Activated CD8-positive, alpha-beta T cell treated with anti-CD3 and anti-CD28 coated beads, Interleukin-2, amount 10 ng/mL, durations not matched to agents 7 days and 5 days (primary cell): ENCODE results near the gene SRP68. TPM values are rescaled to one million over a fixed set of nuclear protein-coding genes. Genes with fewer than 3 reads are reported as not detected.

ENCODE experiments used
- ATAC-seq: fragments of 150-1000 bp; cut with Tn5 transposase; one replicate; pipeline ENCODE4 v1.10.0; 2021; ENCODE audit warnings: moderate library complexity
- CTCF ChIA-PET: fragments of 350-600 bp; sonication (Branson Sonifier 250); formaldehyde crosslinking; loops from one replicate; lab custom pipeline; 2021; ENCODE audit warnings: antibody characterized with exemption; lab: Charles Lee
- POLR2A ChIA-PET: fragments of 350-600 bp; sonication (Branson Sonifier 250); formaldehyde crosslinking; loops from one replicate; lab custom pipeline; 2021; ENCODE audit warnings: antibody characterized with exemption; lab: Charles Lee
- DNase-seq: peaks from one replicate; pipeline ENCODE4 v3.0.0-alpha.2; 2020
- H3K27ac Mint-ChIP-seq: one replicate; pipeline ENCODE4 v1.8.0; 2021; ENCODE audit warnings: mild to moderate bottlenecking, mixed read lengths
- H3K27me3 Mint-ChIP-seq: one replicate; pipeline ENCODE4 v1.8.0; 2021; ENCODE audit warnings: low read depth, mixed read lengths
- H3K36me3 Mint-ChIP-seq: one replicate; pipeline ENCODE4 v1.8.0; 2021; ENCODE audit warnings: low read depth, mixed read lengths
- H3K4me1 Mint-ChIP-seq: one replicate; pipeline ENCODE4 v1.8.0; 2021; ENCODE audit warnings: low read depth, mixed read lengths
- H3K4me3 Mint-ChIP-seq: one replicate; pipeline ENCODE4 v1.8.0; 2021; ENCODE audit warnings: mild to moderate bottlenecking, mixed read lengths
- H3K9me3 Mint-ChIP-seq: one replicate; pipeline ENCODE4 v1.8.0; 2022; ENCODE audit warnings: mixed read lengths; ENCODE audit not compliant: insufficient read depth
- total RNA-seq, 2 experiments: library from RNA; stranded (reverse); gene quantifications; one replicate each; pipeline ENCODE4 v1.2.3, GENCODE V29; 2021

The SRP68 gene
- total RNA-seq, 2 experiments from 2014 or later: 85.1 to 86.0 TPM

DNA sequence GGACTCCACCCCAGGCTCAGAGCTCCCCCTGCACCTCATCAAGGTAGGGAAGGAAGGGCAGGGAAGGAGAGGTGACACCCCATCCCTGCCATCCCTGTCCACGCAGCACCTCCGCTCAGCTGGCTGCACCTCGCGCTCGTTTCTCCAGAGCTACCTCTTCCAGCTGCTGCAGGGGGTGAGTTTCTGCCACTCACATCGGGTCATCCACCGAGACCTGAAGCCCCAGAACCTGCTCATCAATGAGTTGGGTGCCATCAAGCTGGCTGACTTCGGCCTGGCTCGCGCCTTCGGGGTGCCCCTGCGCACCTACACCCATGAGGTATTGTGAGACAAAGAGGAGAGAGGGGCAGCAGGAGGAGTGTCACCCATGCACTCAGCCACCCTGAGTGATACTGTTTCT is 70.2 kb downstream of the SRP68 start:
- CTCF ChIA-PET: interaction anchor here (0.8 to 11.4 kb wide), 10 partner anchors 10 to 396 kb away, joined by 3 to 122 read pairs (median 4); partner anchors contain the start of gene MRPL38
- DNase-seq (no peak), ATAC-seq (no peak)
- no peaks in the 10 kb centered on the region for H3K27me3 Mint-ChIP-seq
- peak overlapping the region; percentile 48 for H3K27ac Mint-ChIP-seq
- POLR2A ChIA-PET: no interaction called here
- peaks cover 15% of the 10 kb centered on the region for H3K4me1 Mint-ChIP-seq
- H3K9me3 Mint-ChIP-seq: no peaks in the 10 kb centered on the region
- no peak overlapping the region for H3K4me3 Mint-ChIP-seq
- peaks cover 3% of the 10 kb centered on the region for H3K36me3 Mint-ChIP-seq

DNA sequence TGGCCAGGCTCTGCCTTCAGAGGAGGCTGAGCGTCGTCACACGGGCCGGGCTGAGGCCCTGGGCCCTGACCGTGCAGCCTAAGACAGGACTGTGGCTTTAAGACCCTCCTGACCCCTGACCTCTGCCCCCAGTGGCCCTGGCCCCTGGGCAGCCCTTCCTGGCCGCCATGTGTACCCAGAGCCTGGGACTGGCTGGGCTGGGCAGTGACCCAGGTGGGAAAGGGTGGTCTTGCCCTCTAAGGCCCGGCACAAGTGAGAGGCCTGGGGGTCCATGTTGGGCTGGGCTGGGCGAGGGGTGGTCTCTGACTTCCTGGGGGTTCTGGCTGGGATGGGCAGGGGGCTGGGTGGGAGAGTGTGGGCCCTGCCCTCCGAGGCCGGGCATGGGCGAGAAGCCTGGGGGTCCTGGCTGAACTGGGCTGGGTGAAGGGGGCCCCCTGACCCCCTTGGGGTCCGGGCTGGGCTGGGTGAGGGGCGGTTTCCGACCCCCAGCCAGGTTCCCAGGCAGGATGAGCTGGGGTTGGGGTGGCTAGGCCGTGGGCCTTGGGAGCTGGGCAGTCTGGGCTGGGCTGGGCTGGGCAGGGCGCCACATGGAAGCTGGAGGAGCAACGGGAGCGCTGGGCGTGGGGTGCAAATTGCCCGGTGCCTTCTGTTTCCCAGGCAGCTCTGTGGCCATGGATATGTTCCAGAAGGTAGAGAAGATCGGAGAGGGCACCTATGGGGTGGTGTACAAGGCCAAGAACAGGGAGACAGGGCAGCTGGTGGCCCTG is 71.4 kb downstream of the SRP68 start, which contains the start of gene CDK3:
TSS of gene CDK3 (plus strand) at position 101 of the 767 bp plus-strand sequence. CDS start at position 672, 571 bp downstream.
- DNase-seq (no peak), ATAC-seq (peak; percentile 10)
- ChIA-PET POLR2A (interaction anchor here (0.6 kb wide), 1 partner anchor 181 kb away, joined by 3 read pairs; no protein-coding TSS in a partner anchor), CTCF (interaction anchor here (0.6 to 11.4 kb wide), 20 partner anchors 8 to 303 kb away, joined by 3 to 122 read pairs (median 4); partner anchors contain the start of genes EXOC7, FBF1 and MRPL38)
- peaks cover 3% of the 10 kb centered on the region for H3K36me3 Mint-ChIP-seq
- H3K4me3 Mint-ChIP-seq: no peak within 1 kb of the TSS
- H3K9me3 Mint-ChIP-seq: no peaks in the 10 kb centered on the region
- H3K27me3 Mint-ChIP-seq: no peaks in the 10 kb centered on the region
- peaks cover 26% of the 10 kb centered on the region for H3K4me1 Mint-ChIP-seq
- H3K27ac Mint-ChIP-seq: no peak within 1 kb of the TSS

DNA sequence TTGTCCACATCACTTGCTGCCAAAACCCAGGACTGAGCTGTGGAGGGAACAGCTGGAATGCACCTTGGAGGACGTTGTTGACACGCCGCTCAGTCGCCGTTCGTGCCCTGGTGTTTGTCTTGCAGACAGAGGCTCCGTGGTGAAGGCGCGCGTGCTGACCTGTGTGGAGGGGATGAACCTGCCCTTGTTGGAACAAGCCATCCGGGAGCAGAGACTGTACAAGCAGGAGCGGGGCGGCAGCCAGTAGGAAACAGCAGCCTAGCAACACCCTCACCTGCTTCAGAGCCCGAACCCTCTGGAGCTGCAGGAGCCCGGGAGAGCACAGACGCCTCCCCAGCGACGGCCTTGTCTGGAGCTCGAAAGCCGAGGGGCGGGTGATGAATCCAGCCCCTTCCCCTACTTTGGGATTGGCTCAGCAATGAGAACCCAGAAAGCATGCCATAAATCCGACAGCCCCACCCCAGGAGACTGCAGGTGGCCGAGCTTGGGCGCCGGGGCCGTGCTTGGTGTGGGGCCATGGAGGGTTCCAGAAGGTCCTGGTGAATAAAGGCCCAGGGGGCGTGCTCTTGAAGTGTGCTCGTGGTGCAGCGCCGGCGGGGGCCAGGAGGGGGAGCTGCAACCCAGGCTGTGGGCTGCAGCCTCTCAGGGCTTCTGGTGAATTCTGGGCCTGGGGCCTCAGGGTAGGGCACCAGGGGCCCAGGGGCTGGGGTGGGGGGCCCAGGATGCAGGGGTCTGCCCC is 72.1 kb downstream of the SRP68 start:
- Mint-ChIP-seq H3K36me3 (peaks cover under 1% of the 10 kb centered on the region), H3K4me3 (no peak overlapping the region), H3K9me3 (no peaks in the 10 kb centered on the region), H3K27ac (no peak overlapping the region), H3K4me1 (peaks cover 20% of the 10 kb centered on the region), H3K27me3 (no peaks in the 10 kb centered on the region)
- ChIA-PET POLR2A (interaction anchor here (0.6 kb wide), 3 partner anchors 104 to 274 kb away, joined by 3 read pairs; no protein-coding TSS in a partner anchor), CTCF (interaction anchor here (0.6 to 11.4 kb wide), 26 partner anchors 9 to 398 kb away, joined by 3 to 122 read pairs (median 4); partner anchors contain the start of genes EXOC7, FBF1, MRPL38 and WBP2)
- DNase-seq: peak; percentile 75
- peak; percentile 77 for ATAC-seq

DNA sequence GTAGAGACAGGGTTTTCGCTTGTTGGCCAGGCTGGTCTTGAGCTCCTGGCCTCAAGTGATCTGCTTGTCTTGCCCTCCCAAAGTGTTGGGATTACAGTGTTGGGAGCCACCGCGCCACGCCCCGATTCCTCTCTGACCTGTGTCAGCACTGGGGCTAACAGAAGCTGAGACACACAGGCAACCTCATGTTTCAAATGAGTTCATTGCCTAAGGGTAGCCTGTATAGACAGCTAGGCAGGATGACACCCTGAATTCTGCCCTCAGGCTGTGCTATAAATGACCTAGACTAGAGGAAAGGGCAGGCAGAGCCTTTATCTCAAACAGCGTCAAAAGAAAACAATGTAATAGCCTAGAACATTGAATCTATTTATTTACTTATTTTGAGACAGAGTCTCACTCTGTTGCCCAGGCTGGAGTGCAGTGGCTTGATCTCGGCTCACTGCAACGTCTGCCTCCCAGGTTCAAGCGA is 74.0 kb downstream of the SRP68 start:
- Mint-ChIP-seq H3K27me3 (no peaks in the 10 kb centered on the region), H3K4me3 (no peak overlapping the region), H3K36me3 (peaks cover 1% of the 10 kb centered on the region), H3K4me1 (peaks cover 19% of the 10 kb centered on the region), H3K27ac (no peak overlapping the region), H3K9me3 (no peaks in the 10 kb centered on the region)
- ChIA-PET POLR2A (no interaction called here), CTCF (interaction anchor here (1.2 to 11.4 kb wide), 4 partner anchors 10 to 143 kb away, joined by 5 to 122 read pairs (median 8); partner anchors contain the start of gene WBP2)
- ATAC-seq: no peak
- no peak for DNase-seq

DNA sequence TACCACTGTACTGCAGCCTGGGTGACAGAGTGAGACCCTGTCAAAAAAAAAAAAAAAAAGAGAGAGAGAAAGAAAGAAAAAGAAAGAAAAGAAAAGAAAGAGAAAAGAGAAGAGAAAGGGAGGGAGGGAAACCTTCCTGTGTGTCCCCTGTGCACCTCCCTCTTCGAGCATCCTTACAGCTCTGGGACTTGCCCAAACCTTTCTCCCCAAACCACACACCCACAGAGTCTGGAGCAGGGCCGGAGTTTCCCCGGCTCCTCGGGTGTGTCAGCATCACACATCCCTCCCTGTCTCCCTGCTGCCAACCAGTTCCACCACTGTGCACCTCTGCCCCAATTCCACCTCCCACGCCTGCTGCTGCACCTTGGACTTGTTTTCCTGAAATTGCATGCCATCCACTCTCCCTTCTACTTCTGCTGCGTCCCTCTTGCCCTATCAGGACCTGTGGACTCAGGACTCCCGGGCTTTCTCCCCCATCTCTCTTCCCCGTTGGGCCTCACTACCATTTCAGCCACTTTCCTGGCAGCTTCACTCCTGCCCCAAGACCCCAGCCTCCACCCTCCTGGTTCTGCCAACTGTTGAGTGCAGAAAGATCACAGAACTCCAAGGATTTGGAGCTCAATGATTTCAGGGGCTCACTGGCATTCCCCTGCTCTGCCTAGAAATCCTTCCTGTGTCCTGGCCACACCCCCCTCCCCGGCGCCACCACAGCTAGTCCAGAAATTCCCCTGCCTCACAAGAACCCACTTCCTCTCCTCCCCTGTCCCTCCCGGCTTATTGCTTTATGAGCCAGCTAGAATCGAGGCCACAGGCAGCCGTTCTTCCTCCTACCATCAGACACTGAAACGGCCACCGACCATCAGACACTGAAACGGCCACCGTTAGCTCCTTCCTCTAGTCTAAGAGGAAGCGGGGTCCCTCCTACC is 75.4 kb downstream of the SRP68 start:
- H3K27ac Mint-ChIP-seq: peak overlapping the region; percentile 86
- peaks cover 19% of the 10 kb centered on the region for H3K4me1 Mint-ChIP-seq
- H3K4me3 Mint-ChIP-seq: peak overlapping the region; percentile 23
- DNase-seq (peak; percentile 49), ATAC-seq (peak; percentile 46)
- no peaks in the 10 kb centered on the region for H3K9me3 Mint-ChIP-seq
- POLR2A ChIA-PET: interaction anchor here (0.8 to 1.5 kb wide), 3 partner anchors 212 to 275 kb away, joined by 3 to 4 read pairs (median 3); partner anchors contain the start of gene UNK
- H3K36me3 Mint-ChIP-seq: peaks cover 4% of the 10 kb centered on the region
- H3K27me3 Mint-ChIP-seq: no peaks in the 10 kb centered on the region
- CTCF ChIA-PET: interaction anchor here (0.6 to 11.4 kb wide), 7 partner anchors 8 to 306 kb away, joined by 3 to 122 read pairs (median 3); no protein-coding TSS in a partner anchor

DNA sequence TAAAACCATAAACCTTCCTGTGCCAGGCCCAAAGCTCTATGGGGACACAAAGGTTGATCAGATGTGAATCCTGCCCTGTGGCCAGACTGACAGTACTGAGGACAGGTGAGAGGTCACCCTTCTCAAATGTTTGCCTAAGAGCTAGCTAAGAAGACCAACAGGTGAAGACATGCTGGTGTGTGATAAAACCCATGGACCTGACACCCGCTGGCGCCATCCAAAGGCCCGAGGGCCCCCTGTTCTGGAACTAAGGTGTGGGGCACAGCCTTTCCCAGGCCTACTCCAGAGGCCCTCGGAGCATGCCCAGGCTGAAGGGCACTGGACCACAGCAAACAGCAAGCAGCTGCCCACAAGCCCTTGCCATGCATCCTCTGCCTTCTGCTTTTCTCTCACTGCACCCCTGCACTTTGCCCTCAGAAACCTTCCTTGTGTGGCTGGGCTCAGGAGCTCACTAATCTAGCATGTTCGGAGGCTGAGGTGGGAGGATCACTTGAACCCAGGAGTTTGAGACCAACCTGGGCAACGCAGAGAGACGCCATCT is 76.9 kb downstream of the SRP68 start:
- no peak for DNase-seq
- peaks cover 8% of the 10 kb centered on the region for H3K36me3 Mint-ChIP-seq

DNA sequence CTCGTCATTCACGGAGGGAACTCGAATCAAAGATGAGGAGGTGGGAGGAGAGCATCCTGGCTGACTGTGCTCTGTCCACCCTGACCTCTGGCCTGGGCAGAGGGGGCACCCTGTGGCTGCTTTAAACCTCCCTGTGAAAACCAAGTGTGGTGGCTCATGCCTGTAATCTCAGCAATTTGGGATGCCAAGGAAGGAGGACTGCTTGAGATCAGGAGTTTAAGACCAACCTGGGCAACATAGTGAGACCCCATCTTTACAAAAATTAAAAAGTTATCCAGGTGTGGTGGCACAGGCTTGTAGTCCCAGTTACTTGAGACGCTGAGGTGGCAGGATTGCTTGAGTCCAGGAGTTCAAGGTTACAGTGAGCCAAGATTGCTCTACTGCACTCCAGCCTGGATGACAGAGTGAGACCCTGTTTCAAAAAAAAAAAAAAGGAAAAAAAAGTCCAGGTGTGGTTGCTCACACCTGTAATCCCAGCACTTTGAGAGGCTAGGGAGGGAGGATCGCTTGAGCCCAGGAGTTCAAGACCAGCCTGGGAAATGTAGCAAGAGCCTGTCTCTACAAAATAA is 77.4 kb downstream of the SRP68 start:
- POLR2A ChIA-PET: interaction anchor here (0.8 kb wide), 1 partner anchor 9 kb away, joined by 3 read pairs; no protein-coding TSS in a partner anchor
- no peak overlapping the region for H3K27ac Mint-ChIP-seq
- H3K36me3 Mint-ChIP-seq: peaks cover 8% of the 10 kb centered on the region
- ATAC-seq (no peak), DNase-seq (no peak)
- no peaks in the 10 kb centered on the region for H3K27me3 Mint-ChIP-seq
- H3K4me1 Mint-ChIP-seq: peaks cover 19% of the 10 kb centered on the region
- no peak overlapping the region for H3K4me3 Mint-ChIP-seq
- no peaks in the 10 kb centered on the region for H3K9me3 Mint-ChIP-seq
- CTCF ChIA-PET: interaction anchor here (2.6 to 11.4 kb wide), 2 partner anchors 10 to 18 kb away, joined by 17 to 122 read pairs; no protein-coding TSS in a partner anchor

More for the DNA sequence above, 76.9 kb downstream of the SRP68 start:
- Mint-ChIP-seq H3K27me3 (no peaks in the 10 kb centered on the region), H3K9me3 (no peaks in the 10 kb centered on the region), H3K27ac (no peak overlapping the region), H3K4me1 (peaks cover 19% of the 10 kb centered on the region), H3K4me3 (no peak overlapping the region)
- no peak for ATAC-seq
- ChIA-PET POLR2A (interaction anchor here (0.7 to 0.8 kb wide), 2 partner anchors 10 to 14 kb away, joined by 3 read pairs; no protein-coding TSS in a partner anchor), CTCF (interaction anchor here (2.6 to 11.4 kb wide), 2 partner anchors 10 to 17 kb away, joined by 17 to 122 read pairs; no protein-coding TSS in a partner anchor)

DNA sequence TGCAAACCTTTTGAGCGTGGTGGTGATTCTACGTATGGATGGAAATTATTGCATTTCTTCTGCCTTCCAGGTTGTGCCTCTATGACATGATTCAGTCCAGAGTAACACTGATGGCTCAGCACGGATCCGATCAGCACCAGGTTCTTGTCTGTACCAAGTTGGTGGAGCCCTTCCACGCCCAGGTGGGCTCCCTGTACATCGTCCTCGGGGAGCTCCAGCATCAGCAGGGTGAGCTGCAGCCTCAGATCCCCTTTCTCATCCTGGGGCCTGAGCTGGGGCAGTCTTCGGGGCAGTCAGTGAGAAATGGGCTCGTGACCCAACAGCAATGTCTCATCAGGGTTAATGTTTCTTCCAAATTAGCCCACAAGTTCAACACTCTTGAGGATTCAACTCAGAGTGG is 80.9 kb downstream of the SRP68 start:
- peaks cover 12% of the 10 kb centered on the region for H3K36me3 Mint-ChIP-seq

More for the DNA sequence above, 80.9 kb downstream of the SRP68 start:
- CTCF ChIA-PET: interaction anchor here (1.8 kb wide), 1 partner anchor 9 kb away, joined by 4 read pairs; the partner anchor contains the start of gene CDK3
- POLR2A ChIA-PET: no interaction called here
- Mint-ChIP-seq H3K27me3 (no peaks in the 10 kb centered on the region), H3K9me3 (no peaks in the 10 kb centered on the region), H3K4me1 (peaks cover 6% of the 10 kb centered on the region), H3K27ac (no peak overlapping the region), H3K4me3 (no peak overlapping the region)
- DNase-seq (no peak), ATAC-seq (no peak)
